ENCODE data around the gene TIMM10.

Gene TIMM10

GRCh38 chr11:57529012-57529411 is 1.5 kb downstream of the TIMM10 start:
- DNase-seq (no peak), ATAC-seq (replicated peaks) (no peak)
- H3K27me3 Mint-ChIP-seq, result no peaks in the 10 kb centered on the region
- no peak overlapping the region for H3K27ac Mint-ChIP-seq
- no peaks in the 10 kb centered on the region for H3K9me3 Mint-ChIP-seq
- H3K4me1 Mint-ChIP-seq (ENCODE audit: low read depth in 2 of 2), result peaks cover 15 to 18% of the 10 kb centered on the region in 2 donors
- peaks cover 6% of the 10 kb centered on the region for H3K36me3 Mint-ChIP-seq (ENCODE audit: insufficient read depth)
- no peak overlapping the region for H3K4me3 Mint-ChIP-seq

GRCh38 chr11:57527056-57527631 is 3.4 kb downstream of the TIMM10 start:
- peaks cover 15 to 18% of the 10 kb centered on the region in 2 donors for H3K4me1 Mint-ChIP-seq (ENCODE audit: low read depth in 2 of 2)
- no peak overlapping the region for H3K4me3 Mint-ChIP-seq
- DNase-seq (peak; percentile 72 to 74 (median 74)), ATAC-seq (replicated peaks) (no peak)
- H3K9me3 Mint-ChIP-seq, result no peaks in the 10 kb centered on the region
- H3K27ac Mint-ChIP-seq, result no peak overlapping the region
- H3K27me3 Mint-ChIP-seq, result no peaks in the 10 kb centered on the region
- H3K36me3 Mint-ChIP-seq (ENCODE audit: insufficient read depth), result peaks cover 6% of the 10 kb centered on the region

GRCh38 chr11:57523419-57523818 is 7.1 kb downstream of the TIMM10 start:
- no peak for DNase-seq
- Mint-ChIP-seq H3K27me3 (peaks cover 0 to 7% of the 10 kb centered on the region in 2 donors), H3K4me1 (ENCODE audit: low read depth in 2 of 2) (no peaks in the 10 kb centered on the region), H3K4me3 (no peak overlapping the region), H3K36me3 (ENCODE audit: insufficient read depth) (no peaks in the 10 kb centered on the region), H3K27ac (no peak overlapping the region), H3K9me3 (no peaks in the 10 kb centered on the region)
- no peak for ATAC-seq (replicated peaks)

- H3K27me3 Mint-ChIP-seq, result peaks cover 0 to 7% of the 10 kb centered on the region in 2 donors
- peaks cover 2% of the 10 kb centered on the region in 2 donors for H3K4me1 Mint-ChIP-seq (ENCODE audit: low read depth in 2 of 2)
- H3K27ac Mint-ChIP-seq, result no peak overlapping the region
- H3K36me3 Mint-ChIP-seq (ENCODE audit: insufficient read depth), result peaks cover 2% of the 10 kb centered on the region
- ATAC-seq (replicated peaks) (no peak), DNase-seq (no peak)
- H3K4me3 Mint-ChIP-seq, result no peak overlapping the region
- no peaks in the 10 kb centered on the region for H3K9me3 Mint-ChIP-seq
These were observed 9.4 kb downstream of the TIMM10 start for GRCh38 chr11:57521116-57521515.

- Mint-ChIP-seq H3K4me3 (peak overlapping the region; percentile 93 to 99), H3K27me3 (peaks cover 0 to 7% of the 10 kb centered on the region in 2 donors), H3K4me1 (ENCODE audit: low read depth in 2 of 2) (peaks cover 17 to 26% of the 10 kb centered on the region in 2 donors), H3K27ac (peak overlapping the region; percentile 91 to 93), H3K36me3 (ENCODE audit: insufficient read depth) (peaks cover 2% of the 10 kb centered on the region), H3K9me3 (no peaks in the 10 kb centered on the region)
- ATAC-seq (replicated peaks) (peak; percentile 3), DNase-seq (no peak)
These were observed 14.5 kb downstream of the TIMM10 start for GRCh38 chr11:57516061-57516443.

GRCh38 chr11:57515332-57516060 is 15.1 kb downstream of the TIMM10 start, which contains the start of gene SLC43A1:
Gene SLC43A1, minus strand, starts transcription at chr11:57515702. Its CDS starts 1,591 bp downstream, at chr11:57514111.
- peak; percentile 40 for ATAC-seq (replicated peaks)
- Mint-ChIP-seq H3K9me3 (no peaks in the 10 kb centered on the region), H3K4me3 (peak within 1 kb of the TSS; percentile 93 to 99), H3K4me1 (ENCODE audit: low read depth in 2 of 2) (peaks cover 17 to 26% of the 10 kb centered on the region in 2 donors), H3K27me3 (peaks cover 0 to 7% of the 10 kb centered on the region in 2 donors), H3K27ac (peak within 1 kb of the TSS; percentile 91 to 93), H3K36me3 (ENCODE audit: insufficient read depth) (peaks cover 2% of the 10 kb centered on the region)
- DNase-seq, result peak in 1 of 3 experiments; percentile 14

GRCh38 chr11:57514538-57515331 is 15.8 kb downstream of the TIMM10 start:
- Mint-ChIP-seq H3K4me3 (peak overlapping the region; percentile 93 to 99), H3K27ac (peak overlapping the region; percentile 91 to 93), H3K4me1 (ENCODE audit: low read depth in 2 of 2) (peaks cover 19 to 26% of the 10 kb centered on the region in 2 donors), H3K9me3 (no peaks in the 10 kb centered on the region), H3K27me3 (peaks cover 0 to 7% of the 10 kb centered on the region in 2 donors), H3K36me3 (ENCODE audit: insufficient read depth) (peaks cover 2% of the 10 kb centered on the region)
- ATAC-seq (replicated peaks) (peak; percentile 73), DNase-seq (peak; percentile 32 to 38 (median 34))

- peak overlapping the region; percentile 93 to 99 for H3K4me3 Mint-ChIP-seq
- peak in 1 of 3 experiments; percentile 16 for DNase-seq
- peaks cover 2% of the 10 kb centered on the region for H3K36me3 Mint-ChIP-seq (ENCODE audit: insufficient read depth)
- H3K4me1 Mint-ChIP-seq (ENCODE audit: low read depth in 2 of 2), result peaks cover 19 to 26% of the 10 kb centered on the region in 2 donors
- peak; percentile 31 for ATAC-seq (replicated peaks)
- H3K27ac Mint-ChIP-seq, result peak overlapping the region; percentile 91 to 93
- H3K9me3 Mint-ChIP-seq, result no peaks in the 10 kb centered on the region
- H3K27me3 Mint-ChIP-seq, result peaks cover 0 to 5% of the 10 kb centered on the region in 2 donors
These were observed 16.5 kb downstream of the TIMM10 start for GRCh38 chr11:57513911-57514537.

- H3K27me3 Mint-ChIP-seq, result no peaks in the 10 kb centered on the region
- peaks cover 19 to 26% of the 10 kb centered on the region in 2 donors for H3K4me1 Mint-ChIP-seq (ENCODE audit: low read depth in 2 of 2)
- H3K27ac Mint-ChIP-seq, result peak overlapping the region; percentile 68 to 91
- H3K36me3 Mint-ChIP-seq (ENCODE audit: insufficient read depth), result peaks cover 2% of the 10 kb centered on the region
- H3K4me3 Mint-ChIP-seq, result peak overlapping the region; percentile 93 to 99
- DNase-seq (no peak), ATAC-seq (replicated peaks) (no peak)
- no peaks in the 10 kb centered on the region for H3K9me3 Mint-ChIP-seq
These were observed 17.1 kb downstream of the TIMM10 start for GRCh38 chr11:57513452-57513795.

GRCh38 chr11:57512646-57513451 is 17.7 kb downstream of the TIMM10 start:
- peaks cover 21 to 26% of the 10 kb centered on the region in 2 donors for H3K4me1 Mint-ChIP-seq (ENCODE audit: low read depth in 2 of 2)
- no peaks in the 10 kb centered on the region for H3K9me3 Mint-ChIP-seq
- no peaks in the 10 kb centered on the region for H3K27me3 Mint-ChIP-seq
- H3K36me3 Mint-ChIP-seq (ENCODE audit: insufficient read depth), result peaks cover 2% of the 10 kb centered on the region
- H3K4me3 Mint-ChIP-seq, result peak overlapping the region in 1 of 2 donors; percentile 99
- ATAC-seq (replicated peaks) (no peak), DNase-seq (no peak)
- peak overlapping the region; percentile 68 to 91 for H3K27ac Mint-ChIP-seq

GRCh38 chr11:57511741-57512430 is 18.7 kb downstream of the TIMM10 start:
- Mint-ChIP-seq H3K4me1 (ENCODE audit: low read depth in 2 of 2) (peaks cover 21 to 26% of the 10 kb centered on the region in 2 donors), H3K9me3 (no peaks in the 10 kb centered on the region), H3K27ac (peak overlapping the region; percentile 68 to 91), H3K4me3 (no peak overlapping the region), H3K27me3 (no peaks in the 10 kb centered on the region), H3K36me3 (ENCODE audit: insufficient read depth) (peaks cover 6% of the 10 kb centered on the region)
- ATAC-seq (replicated peaks) (no peak), DNase-seq (no peak)
